Loucy (cell line): ENCODE data around the gene CST9L.

Experiments used
- CTCF ChIP-seq: fragments of 200-600 bp; sonication (generic); conservative IDR thresholded peaks from 2 replicates; pipeline ENCODE4 v1.5.1; 2014; ENCODE audit warnings: mild to moderate bottlenecking, antibody characterized with exemption, low read length
- EZH2phosphoT487 ChIP-seq: fragments of 200-600 bp; IDR thresholded peaks from 2 replicates; pipeline ENCODE4 v1.6.1; 2018; ENCODE audit warnings: antibody characterized with exemption, mild to moderate bottlenecking, moderate library complexity, borderline replicate concordance

- TF ChIP-seq CTCF (no peak), EZH2phosphoT487 (no peak)
These were observed 53.4 kb downstream of the CST9L start for GRCh38 chr20:23514848-23515247.
